ENCODE measurements around the gene MAP2. TPM values are rescaled to one million over a fixed set of nuclear protein-coding genes. Genes with fewer than 3 reads are reported as not detected.
A peak's percentile ranks its signal among the peaks of the same experiment; 100 is the strongest.

MAP2 gene
- total RNA-seq, 2 donors from 2014 or later: not detected

- Mint-ChIP-seq H3K4me1 (ENCODE audit: low read depth in 2 of 2) (no peaks in the 10 kb centered on the region), H3K27ac (no peak overlapping the region), H3K4me3 (no peak overlapping the region), H3K36me3 (peaks cover 5% of the 10 kb centered on the region), H3K9me3 (peaks cover 7% of the 10 kb centered on the region), H3K27me3 (no peaks in the 10 kb centered on the region)
- ATAC-seq: no peak
- DNase-seq (ENCODE audit: low spot score): no peak
Observed at GRCh38 chr2:209690029-209690754, 266.3 kb downstream of the MAP2 start.

- H3K4me3 Mint-ChIP-seq: no peak overlapping the region
- no peak for DNase-seq (ENCODE audit: low spot score)
- peaks cover 5% of the 10 kb centered on the region for H3K36me3 Mint-ChIP-seq
- no peaks in the 10 kb centered on the region for H3K27me3 Mint-ChIP-seq
- no peak for ATAC-seq
- H3K4me1 Mint-ChIP-seq (ENCODE audit: low read depth in 2 of 2): peaks cover 0 to 6% of the 10 kb centered on the region in 2 donors
- H3K27ac Mint-ChIP-seq: no peak overlapping the region
- peaks cover 8% of the 10 kb centered on the region for H3K9me3 Mint-ChIP-seq
Observed at GRCh38 chr2:209694748-209695147, 270.9 kb downstream of the MAP2 start.

GRCh38 chr2:209696836-209697711 is 273.2 kb downstream of the MAP2 start:
- Mint-ChIP-seq H3K4me1 (ENCODE audit: low read depth in 2 of 2) (peaks cover 0 to 6% of the 10 kb centered on the region in 2 donors), H3K27ac (no peak overlapping the region), H3K9me3 (peaks cover 8% of the 10 kb centered on the region), H3K36me3 (peaks cover 5% of the 10 kb centered on the region), H3K4me3 (peak overlapping the region; percentile 62), H3K27me3 (no peaks in the 10 kb centered on the region)
- ATAC-seq: peak in 1 of 2 donors; percentile 58
- DNase-seq (ENCODE audit: low spot score): no peak

DNA sequence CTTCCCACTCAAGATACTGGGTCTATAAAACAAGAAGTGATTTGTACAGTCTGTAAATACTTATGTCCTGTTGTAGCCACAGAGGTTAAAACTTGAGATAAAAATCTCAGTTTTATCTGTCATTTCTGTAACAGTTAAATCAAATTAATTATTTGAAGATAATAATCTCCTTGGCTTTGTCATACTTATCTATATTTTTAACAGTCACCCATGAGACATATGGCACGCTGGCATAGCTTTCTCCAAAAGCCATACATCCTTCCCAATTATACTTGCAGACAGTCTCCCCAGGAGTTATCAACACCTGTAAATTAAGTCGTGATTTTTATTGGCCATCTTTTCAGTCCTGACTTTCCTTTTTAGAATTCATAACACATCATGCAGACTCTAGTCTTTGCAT is 278.9 kb downstream of the MAP2 start:
- Mint-ChIP-seq H3K27ac (no peak overlapping the region), H3K27me3 (no peaks in the 10 kb centered on the region), H3K4me1 (ENCODE audit: low read depth in 2 of 2) (no peaks in the 10 kb centered on the region), H3K9me3 (no peaks in the 10 kb centered on the region), H3K4me3 (no peak overlapping the region), H3K36me3 (no peaks in the 10 kb centered on the region)
- ATAC-seq (no peak), DNase-seq (ENCODE audit: low spot score) (no peak)

- DNase-seq (ENCODE audit: low spot score): no peak
- Mint-ChIP-seq H3K27me3 (no peaks in the 10 kb centered on the region), H3K27ac (no peak overlapping the region), H3K4me3 (no peak overlapping the region), H3K9me3 (peaks cover 3% of the 10 kb centered on the region), H3K4me1 (ENCODE audit: low read depth in 2 of 2) (no peaks in the 10 kb centered on the region), H3K36me3 (no peaks in the 10 kb centered on the region)
- ATAC-seq: no peak
Observed at GRCh38 chr2:209713219-209713618, 289.4 kb downstream of the MAP2 start.

DNA sequence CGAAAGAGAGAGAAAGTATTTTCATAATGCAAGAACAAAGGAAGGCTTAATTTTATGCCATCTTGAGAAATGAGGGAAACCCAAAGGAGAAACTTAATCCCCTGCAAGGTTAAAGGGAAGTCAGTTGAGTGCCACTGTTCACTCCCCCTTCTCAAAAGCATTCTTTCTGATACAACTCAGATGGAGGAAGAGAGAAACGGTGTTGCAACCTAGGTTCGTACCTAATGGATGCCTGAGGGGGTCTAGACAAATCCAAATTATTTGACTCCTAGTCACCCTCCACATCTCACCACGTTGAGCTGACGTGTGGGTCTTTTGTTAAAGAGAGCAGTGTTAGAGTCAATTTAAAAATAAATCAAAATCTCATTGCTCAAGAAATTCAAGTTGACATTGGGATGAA is 295.2 kb downstream of the MAP2 start:
- DNase-seq (ENCODE audit: low spot score) (no peak), ATAC-seq (no peak)
- Mint-ChIP-seq H3K9me3 (peaks cover 11% of the 10 kb centered on the region), H3K27me3 (no peaks in the 10 kb centered on the region), H3K36me3 (peaks cover 4% of the 10 kb centered on the region), H3K4me1 (ENCODE audit: low read depth in 2 of 2) (no peaks in the 10 kb centered on the region), H3K27ac (no peak overlapping the region), H3K4me3 (no peak overlapping the region)

- ATAC-seq: no peak
- no peak overlapping the region for H3K4me3 Mint-ChIP-seq
- H3K9me3 Mint-ChIP-seq: peaks cover 8% of the 10 kb centered on the region
- no peak for DNase-seq (ENCODE audit: low spot score)
- no peaks in the 10 kb centered on the region for H3K27me3 Mint-ChIP-seq
- peaks cover 4% of the 10 kb centered on the region for H3K36me3 Mint-ChIP-seq
- H3K4me1 Mint-ChIP-seq (ENCODE audit: low read depth in 2 of 2): no peaks in the 10 kb centered on the region
- no peak overlapping the region for H3K27ac Mint-ChIP-seq
Observed at GRCh38 chr2:209721497-209721896, 297.6 kb downstream of the MAP2 start.

DNA sequence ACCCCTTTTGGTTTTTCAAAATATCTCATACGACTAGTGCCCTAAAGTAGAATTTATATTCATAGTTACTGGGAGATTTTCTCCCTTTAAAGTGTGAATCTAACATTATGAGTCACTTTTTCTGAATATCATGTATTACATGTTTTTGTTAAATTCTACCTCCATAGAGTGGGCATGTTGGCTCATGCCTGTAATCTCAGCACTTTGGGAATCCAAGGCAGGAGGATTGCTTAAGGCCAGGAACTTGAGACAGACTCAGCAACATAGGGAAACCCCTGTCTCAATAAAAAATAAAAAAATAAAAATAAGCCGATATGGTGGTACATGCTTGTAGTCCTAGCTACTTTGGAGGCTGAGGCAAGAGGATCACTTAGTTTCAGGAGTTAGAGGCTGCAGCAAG is 302.5 kb downstream of the MAP2 start:
- ATAC-seq (no peak), DNase-seq (ENCODE audit: low spot score) (no peak)
- no peak overlapping the region for H3K27ac Mint-ChIP-seq
- no peaks in the 10 kb centered on the region for H3K27me3 Mint-ChIP-seq
- peaks cover 4% of the 10 kb centered on the region for H3K36me3 Mint-ChIP-seq
- H3K9me3 Mint-ChIP-seq: peaks cover 8% of the 10 kb centered on the region
- H3K4me3 Mint-ChIP-seq: no peak overlapping the region
- no peaks in the 10 kb centered on the region for H3K4me1 Mint-ChIP-seq (ENCODE audit: low read depth in 2 of 2)

GRCh38 chr2:209727077-209727476 is 303.2 kb downstream of the MAP2 start:
- DNase-seq (ENCODE audit: low spot score): no peak
- Mint-ChIP-seq H3K9me3 (peaks cover 8% of the 10 kb centered on the region), H3K4me1 (ENCODE audit: low read depth in 2 of 2) (no peaks in the 10 kb centered on the region), H3K4me3 (no peak overlapping the region), H3K27me3 (no peaks in the 10 kb centered on the region), H3K36me3 (peaks cover 4% of the 10 kb centered on the region), H3K27ac (no peak overlapping the region)
- ATAC-seq: no peak

DNA sequence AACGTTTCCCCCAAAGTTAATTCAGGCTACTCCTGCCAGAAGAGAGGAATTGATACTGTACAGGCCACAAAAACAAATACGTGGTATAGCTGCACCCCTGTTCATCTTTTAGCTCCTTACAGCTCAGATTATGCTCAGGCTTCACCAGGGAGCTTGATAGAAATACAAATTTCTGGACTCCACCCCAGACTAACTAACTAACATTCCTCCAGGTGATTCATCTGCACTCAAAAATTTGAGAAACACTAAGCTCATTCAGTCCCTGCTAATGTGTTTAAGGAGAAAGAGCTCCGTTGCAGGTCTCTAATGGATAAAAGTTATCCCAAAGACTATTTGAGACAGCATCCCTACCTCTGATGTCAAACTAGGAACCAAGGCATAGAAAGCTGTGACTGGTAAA is 311.0 kb downstream of the MAP2 start:
- no peaks in the 10 kb centered on the region for H3K27me3 Mint-ChIP-seq

GRCh38 chr2:209741953-209742352 is 318.1 kb downstream of the MAP2 start:
- Mint-ChIP-seq H3K9me3 (peaks cover 15% of the 10 kb centered on the region), H3K4me1 (ENCODE audit: low read depth in 2 of 2) (no peaks in the 10 kb centered on the region), H3K4me3 (no peak overlapping the region), H3K27me3 (no peaks in the 10 kb centered on the region), H3K36me3 (no peaks in the 10 kb centered on the region), H3K27ac (no peak overlapping the region)
- no peak for DNase-seq (ENCODE audit: low spot score)
- no peak for ATAC-seq

More for the DNA sequence above, 311.0 kb downstream of the MAP2 start:
- Mint-ChIP-seq H3K4me1 (ENCODE audit: low read depth in 2 of 2) (no peaks in the 10 kb centered on the region), H3K36me3 (no peaks in the 10 kb centered on the region), H3K9me3 (peaks cover 4% of the 10 kb centered on the region), H3K27ac (no peak overlapping the region), H3K4me3 (no peak overlapping the region)
- DNase-seq (ENCODE audit: low spot score): no peak
- ATAC-seq: no peak

DNA sequence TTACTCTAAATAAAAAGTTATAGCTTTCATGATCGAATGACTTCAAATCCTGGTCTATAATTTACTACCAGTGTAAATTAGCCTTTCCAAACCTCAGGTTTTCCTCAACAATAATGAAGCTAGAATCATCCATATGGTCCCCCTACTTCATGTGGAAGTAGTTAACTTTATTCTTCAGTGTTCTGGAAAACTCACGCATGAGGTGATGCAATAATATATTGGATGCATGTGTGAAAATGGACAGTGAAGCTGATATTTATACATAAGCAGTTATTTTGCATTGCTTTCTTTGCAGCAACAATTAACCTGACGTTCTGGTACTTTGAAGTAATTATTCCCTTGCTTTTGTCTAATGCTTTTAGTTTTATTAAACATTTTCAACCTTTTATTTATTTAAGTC is 329.2 kb downstream of the MAP2 start:
- no peaks in the 10 kb centered on the region for H3K27me3 Mint-ChIP-seq
- H3K27ac Mint-ChIP-seq: no peak overlapping the region
- no peaks in the 10 kb centered on the region for H3K4me1 Mint-ChIP-seq (ENCODE audit: low read depth in 2 of 2)

GRCh38 chr2:209757163-209757562 is 333.3 kb downstream of the MAP2 start:
- no peaks in the 10 kb centered on the region for H3K4me1 Mint-ChIP-seq (ENCODE audit: low read depth in 2 of 2)
- no peaks in the 10 kb centered on the region for H3K36me3 Mint-ChIP-seq

More for the DNA sequence above, 329.2 kb downstream of the MAP2 start:
- H3K4me3 Mint-ChIP-seq: no peak overlapping the region
- DNase-seq (ENCODE audit: low spot score) (no peak), ATAC-seq (no peak)
- H3K9me3 Mint-ChIP-seq: peaks cover 7% of the 10 kb centered on the region
- no peaks in the 10 kb centered on the region for H3K36me3 Mint-ChIP-seq

GRCh38 chr2:209761566-209761965 is 337.7 kb downstream of the MAP2 start:
- H3K9me3 Mint-ChIP-seq: peaks cover 4% of the 10 kb centered on the region
- no peak overlapping the region for H3K4me3 Mint-ChIP-seq
- no peaks in the 10 kb centered on the region for H3K4me1 Mint-ChIP-seq (ENCODE audit: low read depth in 2 of 2)
- ATAC-seq (no peak), DNase-seq (ENCODE audit: low spot score) (no peak)
- no peaks in the 10 kb centered on the region for H3K36me3 Mint-ChIP-seq
- no peaks in the 10 kb centered on the region for H3K27me3 Mint-ChIP-seq
- H3K27ac Mint-ChIP-seq: no peak overlapping the region

More at GRCh38 chr2:209757163-209757562, 333.3 kb downstream of the MAP2 start:
- ATAC-seq: no peak
- H3K27ac Mint-ChIP-seq: no peak overlapping the region
- no peak for DNase-seq (ENCODE audit: low spot score)
- H3K4me3 Mint-ChIP-seq: no peak overlapping the region
- H3K9me3 Mint-ChIP-seq: peaks cover 8% of the 10 kb centered on the region
- no peaks in the 10 kb centered on the region for H3K27me3 Mint-ChIP-seq

Measured in natural killer cell treated with Interleukin-12 subunit alpha and Interleukin-12 subunit beta and Interleukin-15 and Interleukin-18, amount 100 ng/mL, for 72 hours (primary cell).